ENCODE measurements around the gene CLEC4G.

CLEC4G gene

GRCh38 chr19:7734220-7735203 lies 2.6 kb upstream of the CLEC4G start:
- H3K4me3 ChIP-seq (ENCODE audit: low read length) = no peak overlapping the region
- TF ChIP-seq, protein P1, sequence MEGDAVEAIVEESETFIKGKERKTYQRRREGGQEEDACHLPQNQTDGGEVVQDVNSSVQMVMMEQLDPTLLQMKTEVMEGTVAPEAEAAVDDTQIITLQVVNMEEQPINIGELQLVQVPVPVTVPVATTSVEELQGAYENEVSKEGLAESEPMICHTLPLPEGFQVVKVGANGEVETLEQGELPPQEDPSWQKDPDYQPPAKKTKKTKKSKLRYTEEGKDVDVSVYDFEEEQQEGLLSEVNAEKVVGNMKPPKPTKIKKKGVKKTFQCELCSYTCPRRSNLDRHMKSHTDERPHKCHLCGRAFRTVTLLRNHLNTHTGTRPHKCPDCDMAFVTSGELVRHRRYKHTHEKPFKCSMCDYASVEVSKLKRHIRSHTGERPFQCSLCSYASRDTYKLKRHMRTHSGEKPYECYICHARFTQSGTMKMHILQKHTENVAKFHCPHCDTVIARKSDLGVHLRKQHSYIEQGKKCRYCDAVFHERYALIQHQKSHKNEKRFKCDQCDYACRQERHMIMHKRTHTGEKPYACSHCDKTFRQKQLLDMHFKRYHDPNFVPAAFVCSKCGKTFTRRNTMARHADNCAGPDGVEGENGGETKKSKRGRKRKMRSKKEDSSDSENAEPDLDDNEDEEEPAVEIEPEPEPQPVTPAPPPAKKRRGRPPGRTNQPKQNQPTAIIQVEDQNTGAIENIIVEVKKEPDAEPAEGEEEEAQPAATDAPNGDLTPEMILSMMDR (conservative IDR thresholded peaks at IDR 0.05; ENCODE audit: low read length) = no peak
- peak; percentile 30 for DNase-seq (ENCODE audit: low read depth)

DNA sequence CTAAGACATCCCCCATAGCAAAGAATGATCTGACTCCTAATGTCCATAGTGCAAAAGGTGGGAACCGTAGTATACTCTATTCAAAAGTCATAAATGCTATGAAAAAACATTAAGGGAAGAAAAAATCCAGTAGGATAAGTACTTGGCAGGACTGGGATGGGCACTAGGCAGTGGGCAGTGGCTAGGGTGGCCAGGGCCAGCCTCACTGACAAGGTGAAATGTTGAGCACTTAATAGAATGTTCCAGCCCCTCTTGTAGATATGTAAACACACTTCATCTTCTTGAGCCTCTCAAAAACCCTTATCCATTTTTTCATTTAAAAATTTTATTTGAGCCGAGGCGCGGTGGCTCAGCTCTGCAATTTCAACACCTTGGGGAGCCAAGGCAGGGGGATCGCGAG lies 1.5 kb upstream of the CLEC4G start:
- TF ChIP-seq, protein P1 (conservative IDR thresholded peaks at IDR 0.05; ENCODE audit: low read length) = no peak
- no peak overlapping the region for H3K4me3 ChIP-seq (ENCODE audit: low read length)
- no peak for DNase-seq (ENCODE audit: low read depth)

DNA sequence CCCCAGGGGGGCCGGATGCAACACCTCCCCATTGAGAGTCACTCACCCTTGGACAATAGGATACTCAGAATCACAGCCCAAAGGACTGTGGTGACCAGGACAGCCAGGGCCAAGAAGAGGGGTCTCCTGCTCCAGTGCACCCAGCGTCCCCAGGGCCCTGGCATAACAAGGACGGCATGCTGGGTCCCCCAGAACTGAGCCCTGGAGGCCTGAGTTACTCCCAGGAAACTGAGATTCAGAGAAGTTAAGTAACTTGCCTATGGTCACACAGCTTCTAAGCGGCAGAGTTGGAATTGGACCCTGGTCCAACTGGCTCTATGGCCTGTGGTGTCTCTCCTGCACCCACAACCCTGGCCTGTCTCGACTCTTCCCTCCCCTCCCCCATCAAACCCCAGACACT lies 295 bp downstream of the CLEC4G start:
- H3K4me3 ChIP-seq (ENCODE audit: low read length) = no peak overlapping the region
- no peak for DNase-seq (ENCODE audit: low read depth)
- TF ChIP-seq, protein P1 (conservative IDR thresholded peaks at IDR 0.05; ENCODE audit: low read length) = no peak

DNA sequence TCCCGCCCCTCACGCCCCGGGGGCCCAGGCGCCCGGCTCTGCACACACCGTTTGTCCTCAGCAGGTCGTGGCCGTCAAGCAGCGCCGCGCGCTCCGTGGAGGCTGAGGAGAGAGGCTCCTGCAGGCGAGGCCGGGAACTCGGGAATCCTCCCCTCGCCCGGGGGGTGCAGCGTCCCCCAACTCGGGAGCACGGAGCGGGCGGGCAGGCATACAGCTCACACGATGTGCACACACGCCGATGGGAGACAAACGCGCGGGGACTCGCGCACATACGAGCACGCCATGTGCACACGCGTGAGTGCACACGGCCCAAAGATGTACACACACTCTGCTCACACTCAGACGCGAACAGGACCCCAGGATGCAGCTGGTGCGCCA lies 703 bp downstream of the CLEC4G start:
- DNase-seq (ENCODE audit: low read depth) = no peak
- no peak overlapping the region for H3K4me3 ChIP-seq (ENCODE audit: low read length)
- TF ChIP-seq, protein P1 (conservative IDR thresholded peaks at IDR 0.05; ENCODE audit: low read length) = no peak

- TF ChIP-seq, protein P1 (conservative IDR thresholded peaks at IDR 0.05; ENCODE audit: low read length) = no peak
- no peak overlapping the region for H3K4me3 ChIP-seq (ENCODE audit: low read length)
- no peak for DNase-seq (ENCODE audit: low read depth)
Observed at GRCh38 chr19:7730286-7731217, 1.4 kb downstream of the CLEC4G start.

GRCh38 chr19:7729831-7730285 lies 2.1 kb downstream of the CLEC4G start:
- TF ChIP-seq, protein P1 (conservative IDR thresholded peaks at IDR 0.05; ENCODE audit: low read length) = no peak
- no peak for DNase-seq (ENCODE audit: low read depth)
- H3K4me3 ChIP-seq (ENCODE audit: low read length) = no peak overlapping the region
